Breast epithelium (tissue), 4 donors: ENCODE results near the gene INSYN2B. TPM values are rescaled to one million over a fixed set of nuclear protein-coding genes. Genes with fewer than 3 reads are reported as not detected.

Experiments used
- DNase-seq, 2 donors: peaks; one replicate each; pipeline ENCODE4 v3.0.0-alpha.2; 2019; ENCODE audit warnings: low spot score in 2 of 2
- H3K27ac ChIP-seq, 2 donors: fragments of 200-600 bp; sonication (generic) in 1 of 2; one replicate each; pipeline ENCODE4 v1.5.1; 2016 to 2019; ENCODE audit warnings: mild to moderate bottlenecking in 1 of 2
- H3K27me3 ChIP-seq, 2 donors: fragments of 200-600 bp; sonication (generic) in 1 of 2; one replicate each; pipeline versions ENCODE4 v1.5.1 to v1.6.0; 2017 to 2019; ENCODE audit warnings: control low read depth in 1 of 2, mild to moderate bottlenecking in 1 of 2
- H3K36me3 ChIP-seq: fragments of 200-600 bp; one replicate; pipeline ENCODE4 v1.5.1; 2019
- H3K4me1 ChIP-seq, 2 donors: fragments of 200-600 bp; sonication (generic); one replicate each; pipeline ENCODE4 v1.5.1; 2016 to 2019; ENCODE audit warnings: control low read depth in 1 of 2
- H3K4me3 ChIP-seq, 3 donors: fragments of 200-600 bp; sonication (generic); 1 replicate in 2 of 3; 2 replicates in 1 of 3; pipeline ENCODE4 v1.5.1; 2016 to 2019; ENCODE audit warnings: mild to moderate bottlenecking in 3 of 3, moderate library complexity in 2 of 3
- H3K9me3 ChIP-seq, 2 donors: fragments of 200-600 bp; sonication (generic) in 1 of 2; one replicate each; pipeline ENCODE4 v1.5.1; 2016 to 2019; ENCODE audit warnings: control low read depth in 1 of 2
- POLR2A ChIP-seq: fragments of 450-650 bp; IDR thresholded peaks from one replicate; pipeline ENCODE4 v1.6.1; 2016; ENCODE audit warnings: antibody characterized with exemption, mild to moderate bottlenecking, moderate library complexity
- POLR2AphosphoS5 ChIP-seq, 3 donors: sonication (generic); formaldehyde crosslinking; IDR thresholded peaks; one replicate each; pipeline ENCODE4 v1.6.1; 2017; ENCODE audit warnings: antibody characterized with exemption in 3 of 3
- intact Hi-C: fragments of 100-400 bp; cut with DNase I; formaldehyde crosslinking; loops from one replicate; pipeline ENCODE4 v1.15.1; 2023; ENCODE audit warnings: low total_unique reads
- total RNA-seq, 3 donors: library from RNA; depleted of rRNA; stranded (reverse); fragments of >200 nt; gene quantifications; one replicate each; pipeline ENCODE4 v1.1.0, GENCODE V29; 2016
- TF ChIP-seq, protein P1 (sequence below), 3 donors: fragments of 450-650 bp; IDR thresholded peaks; one replicate each; pipeline ENCODE4 v1.5.1; 2016 to 2017; ENCODE audit warnings: antibody characterized with exemption in 3 of 3, mild to moderate bottlenecking in 3 of 3, moderate library complexity in 3 of 3

The INSYN2B gene
- total RNA-seq, 3 donors from 2014 or later = 1.3 to 9.1 TPM; not detected in 1

DNA sequence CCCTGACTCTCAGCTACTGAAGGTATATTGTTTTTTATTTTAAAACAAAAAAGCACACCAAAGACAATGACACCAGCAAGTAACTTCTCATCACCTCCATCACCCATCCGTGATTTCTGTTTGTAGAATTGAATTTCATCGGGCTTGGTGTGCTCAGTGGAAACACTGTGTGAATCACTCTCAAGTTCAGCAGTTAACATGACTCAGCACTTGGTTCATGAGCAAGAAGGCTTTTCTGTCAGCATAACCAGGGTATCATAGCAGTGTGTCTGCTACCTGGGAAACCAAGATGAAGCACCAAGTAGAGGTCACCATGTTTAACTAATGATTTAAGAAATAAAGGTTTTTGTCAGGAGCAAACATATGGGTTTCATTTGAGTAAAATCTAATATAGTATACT, 123.7 kb downstream of the INSYN2B start:
- no peaks in the 10 kb centered on the region for H3K36me3 ChIP-seq
- H3K9me3 ChIP-seq = peaks cover 3 to 8% of the 10 kb centered on the region in 2 donors
- no peaks in the 10 kb centered on the region for H3K27me3 ChIP-seq
- TF ChIP-seq POLR2A (no peak), POLR2AphosphoS5 (IDR thresholded peaks at IDR 0.05) (no peak)
- TF ChIP-seq, protein P1, sequence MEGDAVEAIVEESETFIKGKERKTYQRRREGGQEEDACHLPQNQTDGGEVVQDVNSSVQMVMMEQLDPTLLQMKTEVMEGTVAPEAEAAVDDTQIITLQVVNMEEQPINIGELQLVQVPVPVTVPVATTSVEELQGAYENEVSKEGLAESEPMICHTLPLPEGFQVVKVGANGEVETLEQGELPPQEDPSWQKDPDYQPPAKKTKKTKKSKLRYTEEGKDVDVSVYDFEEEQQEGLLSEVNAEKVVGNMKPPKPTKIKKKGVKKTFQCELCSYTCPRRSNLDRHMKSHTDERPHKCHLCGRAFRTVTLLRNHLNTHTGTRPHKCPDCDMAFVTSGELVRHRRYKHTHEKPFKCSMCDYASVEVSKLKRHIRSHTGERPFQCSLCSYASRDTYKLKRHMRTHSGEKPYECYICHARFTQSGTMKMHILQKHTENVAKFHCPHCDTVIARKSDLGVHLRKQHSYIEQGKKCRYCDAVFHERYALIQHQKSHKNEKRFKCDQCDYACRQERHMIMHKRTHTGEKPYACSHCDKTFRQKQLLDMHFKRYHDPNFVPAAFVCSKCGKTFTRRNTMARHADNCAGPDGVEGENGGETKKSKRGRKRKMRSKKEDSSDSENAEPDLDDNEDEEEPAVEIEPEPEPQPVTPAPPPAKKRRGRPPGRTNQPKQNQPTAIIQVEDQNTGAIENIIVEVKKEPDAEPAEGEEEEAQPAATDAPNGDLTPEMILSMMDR (IDR thresholded peaks at IDR 0.05) = no peak
- no peaks in the 10 kb centered on the region for H3K4me1 ChIP-seq
- DNase-seq = no peak
- intact Hi-C loops = no loop called here
- H3K27ac ChIP-seq = no peak overlapping the region
- H3K4me3 ChIP-seq = no peak overlapping the region

DNA sequence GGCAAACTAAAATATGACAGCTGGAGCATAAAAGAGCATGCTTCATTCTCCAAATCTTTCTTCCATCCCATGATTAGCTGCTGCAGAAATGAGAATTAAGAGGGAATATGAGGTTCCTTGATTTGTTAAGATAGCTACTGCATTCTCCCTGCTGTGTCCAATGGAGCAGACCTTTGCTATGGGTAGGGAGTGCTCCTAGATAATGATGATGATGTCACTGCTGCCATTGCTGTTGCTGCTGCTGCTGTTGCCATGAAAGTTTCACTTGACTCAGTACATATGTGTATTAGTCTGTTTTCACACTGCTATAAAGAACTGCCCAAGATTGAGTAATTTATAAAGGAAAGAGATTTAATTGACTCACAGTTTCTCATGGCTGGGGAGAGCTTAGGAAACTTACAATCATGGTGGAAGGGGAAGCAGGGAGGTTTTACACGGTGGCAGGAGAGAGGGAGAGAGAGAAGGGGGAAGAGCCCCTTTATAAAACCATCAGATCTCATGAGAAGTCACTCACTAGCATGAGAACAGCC, 128.9 kb downstream of the INSYN2B start:
- no peaks in the 10 kb centered on the region for H3K4me1 ChIP-seq
- H3K27ac ChIP-seq = no peak overlapping the region
- no peak for TF ChIP-seq POLR2A
- TF ChIP-seq, protein P1 (IDR thresholded peaks at IDR 0.05) = no peak
- no peak for TF ChIP-seq POLR2AphosphoS5 (IDR thresholded peaks at IDR 0.05)
- H3K9me3 ChIP-seq = peaks cover 10 to 13% of the 10 kb centered on the region in 2 donors
- DNase-seq = no peak
- H3K36me3 ChIP-seq = no peaks in the 10 kb centered on the region
- H3K4me3 ChIP-seq = no peak overlapping the region
- intact Hi-C loops = no loop called here
- H3K27me3 ChIP-seq = no peaks in the 10 kb centered on the region

DNA sequence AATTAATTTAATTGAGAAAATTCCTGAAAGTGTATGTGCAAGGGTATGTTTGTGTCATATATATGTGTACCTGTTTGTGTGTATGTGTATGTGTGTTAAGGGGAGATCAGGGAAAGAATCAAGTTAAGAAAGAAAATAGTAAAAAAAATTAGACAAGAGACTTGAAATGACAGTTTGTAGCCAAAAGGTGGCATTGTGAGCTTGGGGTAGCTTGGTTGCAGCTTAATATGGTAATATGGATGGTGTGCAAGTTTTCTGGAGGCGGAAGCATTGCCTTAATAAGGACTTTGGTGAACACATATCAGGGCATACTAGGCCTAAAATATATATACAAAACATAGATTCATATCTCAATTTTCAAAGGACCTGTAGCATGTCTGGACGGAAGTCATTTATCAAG, 129.9 kb downstream of the INSYN2B start:
- TF ChIP-seq POLR2A (no peak), POLR2AphosphoS5 (IDR thresholded peaks at IDR 0.05) (no peak)
- TF ChIP-seq, protein P1 (IDR thresholded peaks at IDR 0.05) = no peak
- intact Hi-C loops = no loop called here
- Histone ChIP-seq H3K27me3 (no peaks in the 10 kb centered on the region), H3K4me3 (no peak overlapping the region), H3K9me3 (peaks cover 10 to 13% of the 10 kb centered on the region in 2 donors), H3K36me3 (no peaks in the 10 kb centered on the region), H3K4me1 (no peaks in the 10 kb centered on the region), H3K27ac (no peak overlapping the region)
- no peak for DNase-seq

DNA sequence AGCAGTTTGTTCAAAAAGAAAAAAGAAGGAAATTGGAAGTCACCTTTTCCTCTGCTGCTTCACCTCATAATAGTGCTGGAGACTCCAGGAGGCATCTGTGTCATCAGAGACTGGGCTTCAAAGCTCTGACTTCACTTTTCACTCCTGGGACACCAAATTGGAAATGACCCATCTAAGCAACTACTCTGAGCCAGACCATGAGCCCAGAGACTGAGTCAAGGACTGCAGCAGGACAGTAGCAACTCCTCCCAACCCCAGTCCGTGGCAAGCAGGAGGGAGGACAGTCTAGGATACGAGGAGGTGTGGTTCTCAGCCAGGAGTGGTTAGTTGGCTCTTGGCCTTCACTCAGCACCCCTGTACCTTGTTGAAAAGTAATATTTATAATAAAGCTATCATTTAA, 131.5 kb downstream of the INSYN2B start:
- intact Hi-C loops = no loop called here
- Histone ChIP-seq H3K27ac (no peak overlapping the region), H3K9me3 (peaks cover 10 to 13% of the 10 kb centered on the region in 2 donors), H3K36me3 (no peaks in the 10 kb centered on the region), H3K4me3 (no peak overlapping the region), H3K4me1 (no peaks in the 10 kb centered on the region), H3K27me3 (no peaks in the 10 kb centered on the region)
- no peak for DNase-seq
- TF ChIP-seq POLR2AphosphoS5 (IDR thresholded peaks at IDR 0.05) = no peak
- TF ChIP-seq POLR2A = no peak
- TF ChIP-seq, protein P1 (IDR thresholded peaks at IDR 0.05) = no peak

DNA sequence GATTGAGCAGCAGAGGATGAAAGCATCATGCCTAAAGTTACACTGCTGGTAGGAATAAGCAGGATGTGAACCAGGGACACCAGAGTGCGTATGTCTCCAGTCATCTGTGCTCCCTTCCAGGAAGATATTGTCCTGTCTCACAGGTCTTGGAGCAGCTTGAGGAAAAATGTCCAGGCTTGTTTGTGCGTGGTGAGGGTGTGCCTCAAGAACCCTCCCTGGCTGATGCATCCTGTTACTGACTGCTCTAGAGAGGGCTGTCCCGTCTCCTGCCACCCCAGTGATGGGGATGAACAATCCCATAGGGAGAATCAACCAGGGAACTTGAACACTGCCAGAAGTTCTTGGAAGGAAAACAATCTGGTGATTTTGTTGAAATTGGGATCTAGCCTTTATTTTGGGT, 132.0 kb downstream of the INSYN2B start:
- intact Hi-C loops = no loop called here
- no peak for DNase-seq
- TF ChIP-seq POLR2AphosphoS5 (IDR thresholded peaks at IDR 0.05) (no peak), POLR2A (no peak)
- TF ChIP-seq, protein P1 (IDR thresholded peaks at IDR 0.05) = no peak
- H3K36me3 ChIP-seq = no peaks in the 10 kb centered on the region
- peaks cover 10 to 13% of the 10 kb centered on the region in 2 donors for H3K9me3 ChIP-seq
- no peaks in the 10 kb centered on the region for H3K27me3 ChIP-seq
- no peak overlapping the region for H3K27ac ChIP-seq
- H3K4me1 ChIP-seq = no peaks in the 10 kb centered on the region
- H3K4me3 ChIP-seq = no peak overlapping the region
